K562 (cell line): ENCODE data around the gene SLC3A2. TPM values are rescaled to one million over a fixed set of nuclear protein-coding genes. Genes with fewer than 3 reads are reported as not detected.

Experiments used
- ATAC-seq: fragments of 200-7000 bp; cut with Tn5 transposase; 3 replicates; pipeline ENCODE4 v1.9.1; 2020; ENCODE audit warnings: moderate library complexity
- BruUV-seq: library from RNA; stranded (reverse); fragments of 400-500 nt; replicated peaks from 2 replicates; lab custom pipeline; 2021; lab: Mats Ljungman, UMichigan
- CTCF ChIA-PET: fragments of 300-600 bp; formaldehyde crosslinking; extraction: SDS; loops from one replicate; lab custom pipeline; 2021; ENCODE audit warnings: low intra/inter-chr PET ratio; lab: Yijun Ruan, JAX
- POLR2A ChIA-PET: fragments of 300-600, 350-650 bp; sonication (Branson Sonifier 250); formaldehyde crosslinking; extraction: SDS; loops from one replicate; lab custom pipeline; 2021; ENCODE audit warnings: antibody characterized with exemption, inconsistent platforms; lab: Yijun Ruan, JAX
- DNase-seq, 4 experiments: peaks; one replicate each; pipeline versions ENCODE4 v3.0.0 to v3.0.0-alpha.2; 2011 to 2018; ENCODE audit warnings: low spot score in 3 of 4, mixed read lengths in 3 of 4; ENCODE audit errors: extremely low read depth in 1 of 4
- FAIRE-seq: peaks from 2 replicates; lab custom pipeline; 2011; peaks lifted over from hg19 to GRCh38; lab: Jason Lieb, UNC
- H2AFZ ChIP-seq: 2 replicates; pipeline ENCODE4 v1.6.0; 2011; ENCODE audit warnings: low read depth, low read length, control low read depth, inconsistent platforms
- H3K27ac ChIP-seq: fragments of 200-600 bp; 3 replicates; pipeline ENCODE4 v1.8.0; 2011; ENCODE audit warnings: low read depth, mild to moderate bottlenecking, control low read depth, inconsistent platforms, low read length, moderate library complexity, mixed read lengths; ENCODE audit errors: extremely low read depth
- H3K27me3 ChIP-seq, 2 experiments: fragments of 300-600 bp in 1 of 2; 2 replicates in 1 of 2; 3 replicates in 1 of 2; pipeline versions ENCODE4 v1.6.0 to v1.8.0; 2011; ENCODE audit warnings: inconsistent platforms in 2 of 2, low read length in 2 of 2, mild to moderate bottlenecking in 1 of 2, mixed read lengths in 1 of 2, moderate library complexity in 1 of 2; ENCODE audit not compliant: control insufficient read depth in 2 of 2, insufficient read depth in 2 of 2
- H3K36me3 ChIP-seq: fragments of 300-600 bp; 3 replicates; pipeline ENCODE4 v1.8.0; 2011; ENCODE audit warnings: mild to moderate bottlenecking, low read length, inconsistent platforms; ENCODE audit not compliant: control insufficient read depth, insufficient read depth
- H3K4me1 ChIP-seq, 2 experiments: fragments of 200-600 bp in 1 of 2; replicated peaks in 1 of 2; 2 replicates in 1 of 2; 3 replicates in 1 of 2; pipeline versions ENCODE4 v1.5.1 to v1.8.0; 2011; ENCODE audit warnings: inconsistent platforms in 2 of 2, low read length in 2 of 2, mild to moderate bottlenecking in 1 of 2, mixed read lengths in 1 of 2, moderate library complexity in 1 of 2; ENCODE audit not compliant: control insufficient read depth in 2 of 2, insufficient read depth in 2 of 2
- H3K4me2 ChIP-seq: 2 replicates; pipeline ENCODE4 v1.6.1; 2011; ENCODE audit warnings: low read length, control low read depth, inconsistent platforms, mixed read lengths; ENCODE audit not compliant: insufficient read depth
- H3K4me3 ChIP-seq: fragments of 200-600 bp; sonication (generic), shearing (Covaris generic); 2 replicates; pipeline ENCODE4 v1.5.1; 2016; ENCODE audit warnings: control low read depth, inconsistent platforms
- H3K79me2 ChIP-seq: fragments of 200-600 bp; 3 replicates; pipeline ENCODE4 v1.8.0; 2011; ENCODE audit warnings: low read length, inconsistent platforms; ENCODE audit not compliant: control insufficient read depth, insufficient read depth
- H3K9ac ChIP-seq, 2 experiments: 2 replicates each; pipeline versions ENCODE4 v1.6.0 to v1.6.1; 2011; ENCODE audit warnings: low read depth in 2 of 2, low read length in 2 of 2, control low read depth in 1 of 2, inconsistent platforms in 1 of 2, mild to moderate bottlenecking in 1 of 2, mixed read lengths in 1 of 2; ENCODE audit not compliant: insufficient read depth in 1 of 2
- H3K9me1 ChIP-seq: one replicate; pipeline ENCODE4 v1.6.0; 2011; ENCODE audit warnings: inconsistent platforms, mild to moderate bottlenecking, low read length, moderate library complexity; ENCODE audit not compliant: control insufficient read depth, insufficient read depth
- H3K9me3 ChIP-seq: replicated peaks from 2 replicates; pipeline ENCODE4 v1.5.1; 2011; ENCODE audit warnings: low read depth, low read length, inconsistent platforms; ENCODE audit not compliant: control insufficient read depth, insufficient read depth
- H4K20me1 ChIP-seq: replicated peaks from 2 replicates; pipeline ENCODE4 v1.6.1; 2011; ENCODE audit warnings: low read length, inconsistent platforms, mixed read lengths; ENCODE audit not compliant: control insufficient read depth, insufficient read depth
- ARID1B ChIP-seq: fragments of 450-650 bp; IDR thresholded peaks from 2 replicates; pipeline ENCODE4 v1.6.1; 2016; ENCODE audit warnings: antibody characterized with exemption, mild to moderate bottlenecking, inconsistent platforms
- ATF1 ChIP-seq, 2 experiments: fragments of 450-650 bp in 1 of 2; IDR thresholded peaks; 2 replicates each; pipeline ENCODE4 v1.6.1; 2016; ENCODE audit warnings: missing compliant biosample characterization in 1 of 2, missing genetic modification characterization in 1 of 2
- ATF7 ChIP-seq: fragments of 450-650 bp; IDR thresholded peaks from 2 replicates; pipeline ENCODE4 v1.7.1; 2014; ENCODE audit warnings: mild to moderate bottlenecking, moderate library complexity
- CBFA2T2 ChIP-seq: fragments of 450-650 bp; conservative IDR thresholded peaks from 2 replicates; pipeline ENCODE4 v1.6.1; 2017; ENCODE audit warnings: mild to moderate bottlenecking
- CBFA2T3 ChIP-seq: fragments of 450-650 bp; IDR thresholded peaks from 2 replicates; pipeline ENCODE4 v1.6.1; 2017
- CTBP1 ChIP-seq: fragments of 450-650 bp; IDR thresholded peaks from 2 replicates; pipeline ENCODE4 v1.6.1; 2016; ENCODE audit warnings: borderline replicate concordance
- DACH1 ChIP-seq: fragments of 450-650 bp; IDR thresholded peaks from 2 replicates; pipeline ENCODE4 v1.6.1; 2018; ENCODE audit not compliant: partially characterized antibody
- FOXA3 ChIP-seq, 2 experiments: fragments of 450-650 bp in 1 of 2; sonication (generic) in 1 of 2; formaldehyde crosslinking; IDR thresholded peaks in 1 of 2; conservative IDR thresholded peaks in 1 of 2; 2 replicates each; pipeline versions ENCODE4 v1.4.0 to v1.8.0; 2020 to 2022; ENCODE audit warnings: mild to moderate bottlenecking in 2 of 2, missing genetic modification reagents in 1 of 2
- HBP1 ChIP-seq: fragments of 450-650 bp; formaldehyde crosslinking; IDR thresholded peaks from 2 replicates; pipeline ENCODE4 v1.4.0; 2022; ENCODE audit warnings: missing genetic modification characterization
- KLF16 ChIP-seq: IDR thresholded peaks from 2 replicates; pipeline ENCODE4 v1.6.1; 2016; ENCODE audit warnings: antibody characterized with exemption
- L3MBTL2 ChIP-seq: fragments of 450-650 bp; IDR thresholded peaks from 2 replicates; pipeline ENCODE4 v1.6.1; 2016; ENCODE audit warnings: mild to moderate bottlenecking, moderate library complexity
- MEIS2 ChIP-seq: fragments of 450-650 bp; IDR thresholded peaks from 2 replicates; pipeline ENCODE4 v1.6.1; 2014; ENCODE audit warnings: mild to moderate bottlenecking; ENCODE audit not compliant: partially characterized antibody
- NCOA2 ChIP-seq, 2 experiments: fragments of 450-650 bp; IDR thresholded peaks; 2 replicates each; pipeline ENCODE4 v1.6.1; 2018; ENCODE audit warnings: mild to moderate bottlenecking in 2 of 2, moderate library complexity in 1 of 2; ENCODE audit not compliant: partially characterized antibody in 2 of 2
- PKNOX1 ChIP-seq: fragments of 450-650 bp; IDR thresholded peaks from 2 replicates; pipeline ENCODE4 v1.6.1; 2016
- SMAD4 ChIP-seq: fragments of 250-450 bp; sonication (Bioruptor Pico); conservative IDR thresholded peaks from 2 replicates; pipeline ENCODE4 v1.8.0; 2021; ENCODE audit warnings: inconsistent platforms, mild to moderate bottlenecking, moderate library complexity
- SMARCE1 ChIP-seq: fragments of 450-650 bp; IDR thresholded peaks from 2 replicates; pipeline ENCODE4 v1.7.1; 2016; ENCODE audit warnings: mild to moderate bottlenecking
- TAL1 ChIP-seq: fragments of 450-650 bp; IDR thresholded peaks from 2 replicates; pipeline ENCODE4 v1.6.1; 2016; ENCODE audit warnings: mild to moderate bottlenecking
- VEZF1 ChIP-seq: fragments of 200-800 bp; sonication (Bioruptor generic); IDR thresholded peaks from 2 replicates; pipeline ENCODE4 v1.6.1; 2017; ENCODE audit warnings: missing genetic modification characterization, missing compliant biosample characterization
- ZNF75A ChIP-seq: fragments of 450-650 bp; formaldehyde crosslinking; IDR thresholded peaks from 2 replicates; pipeline ENCODE4 v1.4.0; 2020; ENCODE audit warnings: mild to moderate bottlenecking
- WGBS: fragments of 100-300 bp; shearing (Covaris generic); methylation state at CpG from one replicate; pipeline ENCODE4 v1.1.6; 2016; ENCODE audit warnings: low coverage, mixed read lengths; ENCODE audit not compliant: insufficient coverage; ENCODE audit errors: missing lambda C conversion rate; 5-methylcytosine and 5-hydroxymethylcytosine counted together
- in situ Hi-C: fragments of 300-500 bp; cut with MboI; formaldehyde crosslinking; loops from 4 replicates; pipeline ENCODE4 v1.15.0; 2018; ENCODE audit warnings: inconsistent platforms, mixed read lengths
- intact Hi-C: fragments of 100-400 bp; cut with micrococcal nuclease; formaldehyde crosslinking; loops from 2 replicates; pipeline ENCODE4 v1.14.2; 2022
- polyA plus RNA-seq, 8 experiments: library from polyadenylated mRNA; depleted of rRNA in 4 of 8; stranded (reverse) in 5 of 8; unstranded in 3 of 8; fragments of >200 nt; fragmentation: Nextera tagmentation in 2 of 8; fragmentation: Illumina TruSeq in 1 of 8; extraction: Ambion mirVana in 2 of 8; extraction: Trizol in 1 of 8; gene quantifications; 2 replicates each; pipeline versions ENCODE4 v1.2.1 to v1.2.3, GENCODE V29; 2011 to 2014; ENCODE audit warnings: inconsistent platforms in 1 of 8, missing spikeins in 1 of 8
- total RNA-seq, 7 experiments: library from RNA; depleted of rRNA in 6 of 7; stranded (reverse); fragments of >200 nt in 6 of 7; fragmentation: Illumina TruSeq in 2 of 7; extraction: Trizol in 2 of 7; gene quantifications; 2 replicates each; pipeline versions ENCODE4 v1.2.1 to v1.2.3, GENCODE V29; 2011 to 2021; ENCODE audit warnings: low replicate concordance in 1 of 7

SLC3A2 gene
- total and polyA plus RNA-seq, 9 of the 15 experiments (the other 6 are each of a cell fraction or from before 2014, with no cell fraction given): 20.0 to 296 (median 214) TPM

- Histone ChIP-seq H3K27me3 (peaks cover 0 to 13% of the 10 kb centered on the region in 2 experiments; a peak in 3 of 5 replicates), H2AFZ (no peak overlapping the region), H3K4me2 (no peak overlapping the region), H3K9me3 (no peaks in the 10 kb centered on the region), H3K36me3 (no peaks in the 10 kb centered on the region), H3K4me3 (no peak overlapping the region), H3K9me1 (no peaks in the 10 kb centered on the region), H3K9ac (peak overlapping the region in 1 of 2 experiments; percentile 19; a peak in 1 of 4 replicates), H3K27ac (no peak overlapping the region), H4K20me1 (0 out of 2 replicates have a peak, but pooled peaks cover 7% of the 10 kb centered on the region), H3K4me1 (peaks cover 19 to 49% of the 10 kb centered on the region in 2 experiments), H3K79me2 (no peaks in the 10 kb centered on the region)
- ATAC-seq (peak; percentile 11; the same call in 1 of the 3 replicates), DNase-seq (peak; percentile 41 to 69 (median 47)), FAIRE-seq (peak; percentile 65)
- intact Hi-C loops (no loop called here), in situ Hi-C loops (no loop called here)
- no TSS peak for BruUV-seq
- POLR2A ChIA-PET: interaction anchor here (0.5 to 2.6 kb wide), 8 partner anchors 13 to 244 kb away, joined by 3 to 9 read pairs (median 3); partner anchors contain the start of gene SLC3A2
- CTCF ChIA-PET: no interaction called here
- WGBS: 16% methylated on average over 11 of the region's 11 CpGs
- TF ChIP-seq CTBP1: peak; percentile 44; the same call in 1 of the 2 replicates
- TF ChIP-seq VEZF1 (CRISPR knock-in tag): peak; percentile 22; the same call in 1 of the 2 replicates
- TF ChIP-seq ARID1B: peak; percentile 43
- 0 out of 2 replicates have a peak, but pooled peaks have one; percentile 12 for TF ChIP-seq TAL1
- peak; percentile 81 for TF ChIP-seq CBFA2T3
- peak; percentile 46 for TF ChIP-seq MEIS2
- peak; percentile 69 for TF ChIP-seq CBFA2T2
- no peak for TF ChIP-seq NCOA2 (IDR thresholded peaks at IDR 0.05; ENCODE audit: partially characterized antibody in 2 of 2)
- 0 out of 2 replicates have a peak, but pooled peaks have one; percentile 26 for TF ChIP-seq ATF7
- peak; percentile 94 for TF ChIP-seq DACH1
- TF ChIP-seq L3MBTL2: 0 out of 2 replicates have a peak, but pooled peaks have one; percentile 16
- TF ChIP-seq PKNOX1: peak; percentile 39; the same call in 1 of the 2 replicates
- TF ChIP-seq HBP1 (CRISPR knock-in tag): no peak
- TF ChIP-seq KLF16: peak; percentile 73; the same call in 1 of the 2 replicates
- TF ChIP-seq FOXA3 (CRISPR knock-in tag; conservative IDR thresholded peaks at IDR 0.05 in 1 of 2, IDR thresholded peaks at IDR 0.05 in 1 of 2): no peak
- TF ChIP-seq SMARCE1: no peak
- no peak for TF ChIP-seq ATF1 (CRISPR knock-in tag; IDR thresholded peaks at IDR 0.05)
- TF ChIP-seq ATF1 (tag; IDR thresholded peaks at IDR 0.05): 0 out of 2 replicates have a peak, but pooled peaks have one; percentile 12
- TF ChIP-seq SMAD4 (CRISPR knock-in tag): peak; percentile 54; the same call in 1 of the 2 replicates
- no peak for TF ChIP-seq ZNF75A
Observed at GRCh38 chr11:62919898-62920640, 39.4 kb downstream of the SLC3A2 start.
